ENCODE measurements around the gene SLC16A9.
A peak's percentile ranks its signal among the peaks of the same experiment; 100 is the strongest.

Gene SLC16A9

GRCh38 chr10:59628456-59628855 is 81.2 kb downstream of the SLC16A9 start:
- no peak for DNase-seq (ENCODE audit: low spot score)

GRCh38 chr10:59627366-59628018 is 82.2 kb downstream of the SLC16A9 start:
- DNase-seq (ENCODE audit: low spot score): no peak

- DNase-seq (ENCODE audit: low spot score): no peak
Measured at GRCh38 chr10:59626523-59626869, 83.2 kb downstream of the SLC16A9 start.

GRCh38 chr10:59625721-59626522 is 83.7 kb downstream of the SLC16A9 start:
- DNase-seq (ENCODE audit: low spot score): peak; percentile 75

- no peak for DNase-seq (ENCODE audit: low spot score)
Measured at GRCh38 chr10:59624951-59625350, 84.7 kb downstream of the SLC16A9 start.

GRCh38 chr10:59624136-59624535 is 85.5 kb downstream of the SLC16A9 start:
- no peak for DNase-seq (ENCODE audit: low spot score)

GRCh38 chr10:59623133-59624121 is 86.2 kb downstream of the SLC16A9 start:
- no peak for DNase-seq (ENCODE audit: low spot score)

GRCh38 chr10:59622320-59623132 is 87.1 kb downstream of the SLC16A9 start:
- DNase-seq (ENCODE audit: low spot score): peak; percentile 53

- DNase-seq (ENCODE audit: low spot score): no peak
Measured at GRCh38 chr10:59621771-59622170, 87.9 kb downstream of the SLC16A9 start.

GRCh38 chr10:59618666-59619065 is 91.0 kb downstream of the SLC16A9 start:
- DNase-seq (ENCODE audit: low spot score): no peak

- no peak for DNase-seq (ENCODE audit: low spot score)
Measured at GRCh38 chr10:59617996-59618395, 91.7 kb downstream of the SLC16A9 start.

GRCh38 chr10:59611048-59611447 is 98.6 kb downstream of the SLC16A9 start:
- DNase-seq (ENCODE audit: low spot score): no peak

GRCh38 chr10:59607970-59608369 is 101.7 kb downstream of the SLC16A9 start:
- DNase-seq (ENCODE audit: low spot score): no peak

GRCh38 chr10:59606551-59606961 is 103.1 kb downstream of the SLC16A9 start:
- no peak for DNase-seq (ENCODE audit: low spot score)

GRCh38 chr10:59601985-59602384 is 107.7 kb downstream of the SLC16A9 start:
- no peak for DNase-seq (ENCODE audit: low spot score)

Measured in activated CD4-positive, alpha-beta T cell treated with anti-CD3 and anti-CD28 coated beads, Interleukin-2, Interleukin-4, amounts not matched to agents 100 ng/mL and 50 ng/mL, durations not matched to agents 16 hours and 8 hours (primary cell).